ENCODE measurements around the gene INPP5K.
A peak's percentile ranks its signal among the peaks of the same experiment; 100 is the strongest.
"Not testable (repeated sequence)": the region's sequence is repeated elsewhere in the genome, so short reads cannot be mapped to it uniquely, and the experiment has no call there.

The INPP5K gene

GRCh38 chr17:1516388-1517161, at the start of gene INPP5K:
Gene INPP5K, minus strand, starts transcription at chr17:1516612. Its CDS starts 113 bp downstream, at chr17:1516499.
- ChIA-PET CTCF (interaction anchor here (0.6 to 5.9 kb wide), 24 partner anchors 10 to 282 kb away, joined by 3 to 55 read pairs (median 6); partner anchors contain the start of genes BHLHA9 and MYO1C), POLR2A (interaction anchor here (0.7 to 2.1 kb wide), 12 partner anchors 12 to 244 kb away, joined by 3 to 11 read pairs (median 4); partner anchors contain the start of genes CRK and MYO1C)
- peak; percentile 84 for DNase-seq (ENCODE audit: low read depth, low spot score)
- H3K4me3 ChIP-seq (ENCODE audit: low read depth, low read length), result peak within 1 kb of the TSS; percentile 97
- no peak for TF ChIP-seq CTCF (IDR thresholded peaks at IDR 0.05; ENCODE audit: insufficient read depth, low read length, missing control alignments)

GRCh38 chr17:1565877-1566276, 49.5 kb upstream of the INPP5K start:
- CTCF ChIA-PET, result interaction anchor here (1.3 kb wide), 1 partner anchor 50 kb away, joined by 3 read pairs; no protein-coding TSS in a partner anchor
- DNase-seq (ENCODE audit: low read depth, low spot score), result no peak

GRCh38 chr17:1563786-1564613, 47.6 kb upstream of the INPP5K start:
- CTCF ChIA-PET, result interaction anchor here (1.3 to 3.3 kb wide), 2 partner anchors 10 to 66 kb away, joined by 3 to 16 read pairs; no protein-coding TSS in a partner anchor
- POLR2A ChIA-PET, result interaction anchor here (0.6 kb wide), 1 partner anchor 103 kb away, joined by 3 read pairs; no protein-coding TSS in a partner anchor
- H3K4me3 ChIP-seq (ENCODE audit: low read depth, low read length), result no peak overlapping the region
- DNase-seq (ENCODE audit: low read depth, low spot score), result no peak
- no peak for TF ChIP-seq CTCF (IDR thresholded peaks at IDR 0.05; ENCODE audit: insufficient read depth, low read length, missing control alignments)

More at GRCh38 chr17:1565877-1566276, 49.5 kb upstream of the INPP5K start:
- TF ChIP-seq CTCF (IDR thresholded peaks at IDR 0.05; ENCODE audit: insufficient read depth, low read length, missing control alignments), result no peak
- POLR2A ChIA-PET, result interaction anchor here (0.6 kb wide), 1 partner anchor 17 kb away, joined by 3 read pairs; no protein-coding TSS in a partner anchor
- no peak overlapping the region for H3K4me3 ChIP-seq (ENCODE audit: low read depth, low read length)

- POLR2A ChIA-PET; DNase-seq (ENCODE audit: low read depth, low spot score); H3K4me3 ChIP-seq (ENCODE audit: low read depth, low read length): not testable (repeated sequence)
- CTCF ChIA-PET, result interaction anchor here (3.3 kb wide), 1 partner anchor 10 kb away, joined by 16 read pairs; no protein-coding TSS in a partner anchor
Observed at GRCh38 chr17:1563471-1563785, 47.0 kb upstream of the INPP5K start.

- H3K4me3 ChIP-seq (ENCODE audit: low read depth, low read length), result peak overlapping the region; percentile 74
- TF ChIP-seq CTCF (IDR thresholded peaks at IDR 0.05; ENCODE audit: insufficient read depth, low read length, missing control alignments), result no peak
- no peak for DNase-seq (ENCODE audit: low read depth, low spot score)
- ChIA-PET POLR2A (no interaction called here), CTCF (interaction anchor here (1.1 to 3.3 kb wide), 5 partner anchors 9 to 56 kb away, joined by 4 to 16 read pairs (median 4); no protein-coding TSS in a partner anchor)
Observed at GRCh38 chr17:1562176-1562643, 45.8 kb upstream of the INPP5K start.

GRCh38 chr17:1561420-1562175, 45.2 kb upstream of the INPP5K start:
- DNase-seq (ENCODE audit: low read depth, low spot score), result no peak
- ChIA-PET POLR2A (no interaction called here), CTCF (interaction anchor here (0.7 to 1.9 kb wide), 9 partner anchors 9 to 87 kb away, joined by 3 to 11 read pairs (median 4); no protein-coding TSS in a partner anchor)
- peak overlapping the region; percentile 74 for H3K4me3 ChIP-seq (ENCODE audit: low read depth, low read length)
- peak; percentile 35 for TF ChIP-seq CTCF (IDR thresholded peaks at IDR 0.05; ENCODE audit: insufficient read depth, low read length, missing control alignments)
